Stimulated activated CD4-positive, alpha-beta T cell treated with anti-CD3 and anti-CD28 coated beads, Interleukin-4, amount 100 ng/mL, for 24 hours (primary cell): ENCODE results near the gene TCERG1L.

Source experiments
- DNase-seq: peaks from one replicate; pipeline ENCODE4 v3.0.0-alpha.2; 2020

The TCERG1L gene

DNA sequence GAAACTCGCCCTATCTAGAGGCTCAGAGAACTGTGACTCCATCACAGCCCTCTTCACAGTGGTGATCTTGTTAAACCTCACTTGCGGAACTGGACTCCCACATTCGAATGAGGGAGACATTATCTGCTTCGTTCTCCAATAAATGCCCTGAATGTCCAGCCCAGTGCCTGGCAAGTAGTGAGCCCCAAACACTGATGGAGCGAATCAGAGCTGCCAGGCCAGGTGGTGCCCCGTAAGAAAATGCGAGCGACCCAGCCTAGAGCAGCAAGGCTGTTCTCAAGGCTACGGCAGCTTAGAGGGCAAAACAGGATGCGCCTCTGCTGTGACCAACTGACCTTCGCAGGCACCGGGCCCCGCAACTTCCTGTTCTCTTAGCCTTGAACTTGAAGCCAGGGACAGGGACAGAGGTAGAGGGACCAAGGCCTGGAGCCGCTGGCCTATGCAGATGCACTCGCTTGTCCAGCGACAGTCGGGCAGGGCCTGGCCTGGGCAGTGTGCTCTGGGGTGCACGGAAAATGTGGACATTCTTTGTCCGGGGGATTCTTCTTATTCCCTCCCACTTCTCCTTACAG lies 217.6 kb downstream of the TCERG1L start:
- DNase-seq, result no peak

DNA sequence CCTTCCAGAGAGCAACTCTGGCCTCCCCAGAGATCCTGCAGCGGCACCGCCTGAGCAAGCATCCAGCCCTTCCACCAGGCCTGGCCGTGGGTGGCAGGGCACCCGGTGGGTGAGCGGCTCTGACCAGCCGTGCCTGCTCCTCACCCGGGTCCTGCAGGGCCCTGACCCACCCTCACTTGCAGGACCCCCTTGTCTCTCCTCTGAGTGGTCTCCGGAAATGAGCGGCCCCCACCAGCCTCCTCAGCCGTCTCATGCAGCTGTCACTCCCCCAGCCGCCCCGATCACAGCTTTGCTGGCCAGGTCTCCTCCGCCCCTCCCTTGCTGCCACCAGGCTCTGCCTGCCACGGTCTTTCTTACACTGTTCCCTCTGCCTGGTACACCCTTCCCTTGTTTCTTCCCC lies 218.2 kb downstream of the TCERG1L start:
- no peak for DNase-seq

- no peak for DNase-seq
These were observed 218.6 kb downstream of the TCERG1L start for GRCh38 chr10:131092876-131093275.

GRCh38 chr10:131092386-131092785 lies 219.1 kb downstream of the TCERG1L start:
- DNase-seq, result no peak

- DNase-seq, result no peak
These were observed 219.8 kb downstream of the TCERG1L start for GRCh38 chr10:131091682-131092081.

GRCh38 chr10:131090761-131091661 lies 220.5 kb downstream of the TCERG1L start:
- DNase-seq, result no peak

GRCh38 chr10:131089861-131090260 lies 221.7 kb downstream of the TCERG1L start:
- DNase-seq, result no peak

- DNase-seq, result no peak
These were observed 222.4 kb downstream of the TCERG1L start for GRCh38 chr10:131089150-131089549.

DNA sequence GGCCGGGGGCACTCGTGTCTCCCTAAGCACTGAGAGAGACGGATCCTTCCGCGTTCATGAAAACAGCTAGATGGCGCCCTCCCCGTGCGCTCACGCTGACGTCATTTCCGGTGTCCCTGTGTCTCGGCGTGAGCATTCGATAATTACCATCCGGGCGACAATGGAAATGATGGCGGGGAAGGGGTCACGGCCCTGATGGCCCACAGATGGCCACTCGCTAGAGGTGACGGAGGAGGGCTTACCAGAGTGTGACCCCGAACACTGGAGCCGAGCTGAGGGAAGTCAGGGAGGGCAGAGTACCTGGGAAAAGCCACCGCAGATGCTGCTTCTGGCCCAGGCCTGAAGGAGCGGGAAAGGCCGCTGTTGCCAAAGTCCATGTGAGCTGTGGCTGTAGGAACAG lies 222.9 kb downstream of the TCERG1L start:
- DNase-seq, result no peak

GRCh38 chr10:131087464-131088215 lies 223.9 kb downstream of the TCERG1L start:
- DNase-seq, result no peak

DNA sequence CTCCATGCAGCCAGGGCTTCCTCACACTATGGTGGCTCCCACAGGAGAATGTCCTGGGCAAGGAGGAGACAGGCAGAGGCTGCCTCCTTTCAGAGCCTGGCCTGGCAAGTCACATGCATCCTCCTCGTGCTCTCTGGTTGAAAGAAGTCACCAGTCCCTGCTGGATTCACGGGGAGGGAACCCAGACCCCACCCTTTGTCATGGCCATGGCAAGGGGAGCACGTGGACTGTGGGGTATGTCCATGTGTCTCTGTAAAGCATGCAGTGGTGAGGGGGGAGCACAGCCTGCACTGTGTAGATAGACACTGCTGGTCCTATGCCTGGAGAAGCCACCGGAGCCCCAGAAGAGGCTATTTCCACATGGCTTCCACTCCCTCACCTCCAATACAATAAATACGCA lies 225.0 kb downstream of the TCERG1L start:
- DNase-seq, result no peak

GRCh38 chr10:131086094-131086493 lies 225.4 kb downstream of the TCERG1L start:
- no peak for DNase-seq

DNA sequence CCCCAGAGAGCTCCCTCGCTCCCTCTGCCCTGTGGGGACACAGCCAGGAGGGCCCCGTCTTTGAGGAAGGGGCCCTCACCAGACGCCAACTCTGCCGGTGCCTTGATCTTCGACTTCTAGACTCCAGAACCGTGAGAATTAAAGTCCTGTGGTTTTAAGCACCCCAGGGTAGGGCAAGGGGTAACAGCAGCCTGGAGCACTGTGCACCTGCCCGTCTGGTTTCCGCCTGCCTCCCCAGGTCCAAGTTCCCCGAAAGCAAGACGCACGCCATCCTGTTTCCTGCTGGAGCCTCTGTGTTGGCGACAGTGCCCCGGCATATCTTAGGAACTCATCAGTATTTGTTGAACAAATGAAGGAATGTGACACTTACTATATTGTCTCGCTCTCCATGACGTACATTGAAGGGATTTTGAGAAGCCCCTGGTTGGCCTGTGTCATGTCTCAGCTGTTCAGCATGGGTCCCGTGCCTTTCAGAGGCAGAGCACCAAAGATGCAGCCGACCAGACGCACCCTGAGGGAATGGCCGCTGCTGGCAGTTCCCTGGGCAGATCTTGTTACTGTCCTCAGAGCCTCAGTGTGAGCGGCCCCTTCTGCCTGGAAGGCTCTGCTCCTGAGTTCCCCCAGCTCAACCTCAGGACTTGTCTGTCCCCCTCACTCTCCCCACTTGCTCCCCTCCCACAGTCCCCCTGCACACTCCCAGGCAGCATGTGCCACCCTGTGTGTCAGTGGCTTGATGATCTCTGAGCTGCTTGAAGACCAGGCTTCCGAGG lies 226.2 kb downstream of the TCERG1L start:
- no peak for DNase-seq

- no peak for DNase-seq
These were observed 226.8 kb downstream of the TCERG1L start for GRCh38 chr10:131084791-131085090.

- DNase-seq, result no peak
These were observed 227.4 kb downstream of the TCERG1L start for GRCh38 chr10:131083915-131084790.

DNA sequence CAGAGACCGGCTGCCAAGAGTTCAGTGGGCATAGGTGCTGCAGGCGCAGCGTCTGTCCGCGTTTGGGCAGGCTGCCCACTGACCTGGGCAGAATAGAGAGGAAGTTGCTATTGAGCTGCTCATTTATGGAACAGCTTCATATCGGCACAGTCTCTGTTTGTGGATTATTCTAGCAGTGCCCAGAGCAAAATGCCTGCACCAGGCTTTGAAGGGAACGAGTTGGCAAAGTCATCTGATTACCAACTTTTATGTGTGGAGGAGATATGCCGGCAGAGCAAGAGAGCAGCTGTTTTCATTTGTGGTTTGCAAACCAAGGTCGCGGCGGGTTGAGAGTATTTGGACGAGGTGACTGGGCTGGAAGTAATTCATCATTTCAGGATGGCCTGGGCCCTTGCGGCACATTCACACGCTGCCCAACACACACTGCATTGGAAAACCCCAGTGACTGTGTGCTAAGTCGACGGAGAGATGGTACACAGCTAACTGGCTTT lies 228.5 kb downstream of the TCERG1L start:
- DNase-seq, result no peak

- DNase-seq, result no peak
These were observed 229.2 kb downstream of the TCERG1L start for GRCh38 chr10:131082201-131082850.

- DNase-seq, result no peak
These were observed 229.7 kb downstream of the TCERG1L start for GRCh38 chr10:131081786-131082185.

DNA sequence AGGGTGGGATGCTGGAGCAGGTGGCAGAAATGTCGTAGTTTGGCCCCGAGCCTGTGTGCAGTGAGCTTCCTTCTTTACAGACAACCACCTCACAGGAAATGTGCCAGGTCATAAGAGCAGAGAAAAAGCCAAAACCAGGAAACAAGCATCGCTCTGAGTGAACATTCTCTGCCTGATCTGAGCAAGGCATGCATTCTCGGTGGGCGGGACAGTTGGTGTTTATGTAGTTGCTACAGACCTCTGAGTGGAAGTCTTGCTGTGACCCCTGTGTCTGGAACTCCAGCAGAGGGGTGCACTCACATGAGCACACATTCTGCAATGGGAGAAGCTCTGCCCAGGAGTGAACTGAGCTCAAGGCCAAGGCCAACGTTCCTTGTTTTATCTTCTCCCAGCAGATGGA lies 230.1 kb downstream of the TCERG1L start:
- no peak for DNase-seq

- DNase-seq, result no peak
These were observed 230.9 kb downstream of the TCERG1L start for GRCh38 chr10:131080571-131080970.

DNA sequence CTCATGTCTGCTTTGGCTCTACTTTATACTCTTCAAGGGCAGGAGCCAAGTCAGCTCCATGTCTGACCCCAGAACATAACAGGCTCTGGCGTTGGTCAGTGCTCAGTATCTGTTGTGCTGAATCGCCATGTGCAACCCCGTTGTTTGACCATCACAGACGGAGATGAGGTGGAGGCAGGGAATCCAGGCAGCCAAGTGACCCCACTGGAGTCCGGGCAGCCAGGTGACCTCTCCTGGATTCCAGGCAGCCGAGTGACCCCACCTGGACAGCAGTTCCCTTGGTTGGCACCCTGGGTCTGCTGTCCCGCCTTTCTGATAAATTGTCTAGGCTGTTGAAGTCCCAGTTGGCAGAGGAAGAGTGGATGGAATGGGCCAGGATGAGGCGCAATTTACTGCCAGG lies 232.2 kb downstream of the TCERG1L start:
- no peak for DNase-seq
